ENCODE measurements around the gene ACY1.
A peak's percentile ranks its signal among the peaks of the same experiment; 100 is the strongest.

The ACY1 gene

DNA sequence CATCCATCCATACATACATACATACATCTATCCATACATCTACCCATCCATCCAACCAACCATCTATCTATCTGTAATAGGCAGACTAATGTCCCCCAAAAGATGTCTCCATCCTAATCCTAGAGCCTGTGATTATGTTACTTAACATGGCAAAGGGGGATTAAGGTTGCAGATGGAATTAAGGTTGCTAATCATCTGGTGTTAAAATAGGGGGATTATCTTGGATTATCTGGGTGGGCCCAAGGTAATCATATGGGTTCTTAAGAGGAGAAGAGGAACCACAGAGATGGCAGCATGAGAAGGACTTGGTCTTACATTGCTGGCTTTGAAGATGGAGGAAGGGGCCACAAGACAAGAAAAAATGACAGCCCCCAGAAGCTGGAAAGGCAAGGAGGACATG lies 27.1 kb downstream of the ACY1 start:
- no peak for DNase-seq

DNA sequence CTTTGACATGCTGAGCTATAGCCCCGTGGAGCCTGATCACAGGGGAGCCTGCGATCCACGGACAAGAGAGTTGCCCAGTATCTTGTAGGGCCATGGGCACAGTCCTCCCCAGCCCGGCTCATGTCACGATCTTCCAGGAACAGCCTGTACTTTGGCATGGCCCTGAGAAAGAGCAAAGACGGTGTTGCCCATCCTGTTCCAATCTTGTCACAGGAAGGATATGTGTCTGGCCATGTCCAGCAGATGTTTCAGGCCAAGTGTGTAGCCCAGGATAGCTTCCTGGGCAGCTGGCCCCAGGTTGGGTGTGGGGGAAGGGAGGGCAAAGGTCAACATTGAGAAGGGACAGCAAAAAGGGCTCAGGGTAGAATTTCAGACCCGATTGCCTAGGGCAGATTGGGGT lies 29.4 kb downstream of the ACY1 start:
- no peak for DNase-seq

DNA sequence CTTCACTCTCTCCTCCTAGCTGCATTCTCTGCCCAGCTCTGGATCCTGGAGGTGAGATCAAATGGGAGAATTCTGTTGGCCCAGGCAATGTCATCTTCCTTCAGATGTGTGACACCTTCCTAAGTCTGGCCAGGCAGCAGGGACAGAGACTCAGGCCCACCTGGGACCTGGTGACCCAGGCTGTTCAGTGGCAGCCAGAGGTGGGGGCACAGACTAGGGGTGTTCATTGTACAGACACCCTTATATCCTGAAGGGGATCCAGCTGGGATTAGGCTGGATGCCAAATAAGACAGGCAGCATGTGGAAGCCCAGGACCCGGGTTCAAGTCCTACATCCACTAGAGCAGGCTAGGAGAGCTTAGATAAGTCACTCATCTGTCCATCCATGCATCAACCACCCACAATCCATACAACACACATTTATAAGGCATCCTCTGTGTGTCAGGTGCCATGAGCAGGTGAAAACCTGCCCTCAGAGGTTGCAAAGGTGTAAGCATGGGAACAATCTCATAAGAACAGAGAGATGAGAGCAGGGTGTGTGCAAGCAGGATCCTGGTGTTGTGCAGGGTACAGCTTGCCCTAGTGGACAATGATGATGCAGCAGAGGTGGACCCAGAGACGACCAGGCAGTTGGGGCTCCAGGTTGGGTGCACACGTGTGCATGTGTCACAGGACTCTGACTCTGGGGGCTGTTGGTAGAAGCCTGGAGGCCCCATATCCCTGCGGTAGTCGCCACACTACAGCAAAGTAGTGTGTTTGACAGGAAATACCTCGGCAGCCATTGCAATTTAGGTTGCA lies 30.7 kb downstream of the ACY1 start:
- DNase-seq, result no peak

DNA sequence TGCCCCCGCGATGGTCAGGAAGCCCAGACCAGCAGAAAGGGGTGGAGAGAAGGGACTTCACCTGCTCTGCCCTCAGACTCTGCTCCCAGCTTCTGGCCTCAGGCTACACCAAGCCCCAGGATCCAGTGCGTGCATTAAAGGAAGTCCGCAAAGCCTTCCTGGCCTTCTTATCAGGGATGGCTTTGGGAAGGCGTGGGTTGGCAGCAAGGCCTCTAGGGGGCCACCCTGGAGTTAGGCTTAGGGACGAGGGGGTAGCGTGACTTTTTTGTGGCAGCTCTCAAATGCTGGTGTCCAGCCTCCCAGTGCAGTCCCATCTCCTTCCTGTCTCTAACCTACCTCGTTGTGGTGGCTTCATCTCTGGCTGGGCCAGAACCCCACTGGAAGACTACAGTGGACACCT lies 31.3 kb downstream of the ACY1 start:
- no peak for DNase-seq

DNA sequence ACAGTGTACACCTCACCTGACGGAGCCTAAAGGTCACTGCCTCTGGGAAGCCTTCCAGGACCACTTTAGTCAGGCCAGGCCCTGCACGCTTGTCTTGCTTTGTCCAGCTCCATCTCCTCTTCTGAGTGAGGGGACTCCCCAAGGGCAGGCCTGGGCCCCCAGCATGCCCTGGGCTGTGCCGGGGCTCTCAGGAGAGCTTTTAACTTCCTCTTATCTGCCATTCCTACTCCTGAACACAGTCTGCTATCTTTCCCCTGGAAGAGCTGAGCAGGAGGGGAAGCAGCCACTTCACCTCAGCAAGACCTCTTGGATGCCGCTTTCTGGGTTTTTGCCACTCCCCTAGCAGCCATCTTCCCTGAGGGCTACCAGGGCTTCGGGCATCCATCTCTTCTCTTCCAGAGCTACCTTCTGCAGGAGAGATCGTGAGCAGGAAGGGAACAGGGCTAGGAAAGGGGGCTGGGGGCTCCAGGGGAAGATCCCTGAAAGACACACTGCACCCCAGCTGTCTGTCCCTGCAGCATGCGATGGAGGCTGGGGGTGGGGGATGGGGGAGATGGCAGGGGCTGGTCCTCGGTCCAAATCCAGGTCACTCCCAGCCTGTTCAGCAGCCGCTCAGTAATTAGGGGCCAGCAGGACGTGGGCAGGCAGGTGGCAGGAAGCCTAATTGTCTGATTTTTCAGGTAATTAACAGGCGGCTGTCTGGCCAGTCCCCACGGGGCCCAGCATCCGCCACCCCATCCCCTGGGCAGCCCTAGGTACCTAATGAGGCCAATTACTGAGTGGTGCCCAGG lies 32.3 kb downstream of the ACY1 start:
- DNase-seq, result no peak

DNA sequence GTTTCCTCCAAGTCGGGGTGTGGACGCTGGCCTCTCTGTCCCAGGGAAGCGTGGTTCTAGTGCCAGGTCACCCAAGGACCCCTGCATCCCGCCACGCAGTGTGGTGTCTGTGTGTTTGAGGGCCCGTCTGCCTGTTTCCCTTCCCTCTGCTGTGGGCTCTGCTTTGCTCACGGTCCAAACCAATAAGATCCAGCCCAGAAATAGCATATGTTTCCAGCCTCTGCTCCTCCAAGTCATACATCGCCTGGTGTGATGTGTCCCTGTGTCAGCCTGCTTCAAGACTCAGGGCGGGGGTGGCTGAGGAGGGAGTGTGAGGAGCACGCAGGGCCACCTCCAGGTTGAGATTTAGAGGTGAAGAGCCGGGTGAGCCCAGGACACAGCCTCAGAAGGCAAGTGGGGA lies 34.3 kb downstream of the ACY1 start:
- no peak for DNase-seq

DNA sequence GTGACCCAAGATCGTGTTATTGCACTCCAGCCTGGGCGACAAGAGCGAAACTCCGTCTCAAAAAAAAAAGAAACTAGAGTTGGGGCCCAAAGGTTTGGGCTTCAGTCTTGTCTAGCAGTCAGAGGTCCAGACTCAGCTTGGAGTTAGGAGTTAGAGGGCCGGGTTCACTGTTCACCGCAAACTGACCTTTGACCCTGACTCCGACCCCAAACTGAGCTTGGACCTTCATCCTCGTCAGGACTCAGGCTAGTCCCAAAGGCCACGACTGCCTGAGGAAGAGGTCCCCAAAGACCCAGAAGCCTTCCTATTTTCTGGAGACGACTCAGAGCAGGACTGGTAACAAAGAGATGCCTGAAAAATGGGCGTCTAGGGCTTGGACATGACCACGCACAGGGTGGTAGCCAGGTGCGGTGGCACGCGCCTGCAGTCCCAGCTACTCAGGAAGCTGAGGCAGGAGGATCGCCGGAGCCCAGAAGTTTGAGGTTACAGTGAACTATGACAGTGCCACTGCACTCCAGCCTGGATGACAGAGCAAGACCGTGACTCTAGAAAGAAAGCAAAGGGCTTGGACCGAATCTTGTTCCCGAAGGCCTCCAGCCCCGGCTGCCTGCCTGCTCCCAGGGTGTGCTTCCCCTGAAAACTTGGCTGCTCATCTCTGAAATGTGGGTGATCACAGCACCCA lies 35.1 kb downstream of the ACY1 start:
- no peak for DNase-seq

DNA sequence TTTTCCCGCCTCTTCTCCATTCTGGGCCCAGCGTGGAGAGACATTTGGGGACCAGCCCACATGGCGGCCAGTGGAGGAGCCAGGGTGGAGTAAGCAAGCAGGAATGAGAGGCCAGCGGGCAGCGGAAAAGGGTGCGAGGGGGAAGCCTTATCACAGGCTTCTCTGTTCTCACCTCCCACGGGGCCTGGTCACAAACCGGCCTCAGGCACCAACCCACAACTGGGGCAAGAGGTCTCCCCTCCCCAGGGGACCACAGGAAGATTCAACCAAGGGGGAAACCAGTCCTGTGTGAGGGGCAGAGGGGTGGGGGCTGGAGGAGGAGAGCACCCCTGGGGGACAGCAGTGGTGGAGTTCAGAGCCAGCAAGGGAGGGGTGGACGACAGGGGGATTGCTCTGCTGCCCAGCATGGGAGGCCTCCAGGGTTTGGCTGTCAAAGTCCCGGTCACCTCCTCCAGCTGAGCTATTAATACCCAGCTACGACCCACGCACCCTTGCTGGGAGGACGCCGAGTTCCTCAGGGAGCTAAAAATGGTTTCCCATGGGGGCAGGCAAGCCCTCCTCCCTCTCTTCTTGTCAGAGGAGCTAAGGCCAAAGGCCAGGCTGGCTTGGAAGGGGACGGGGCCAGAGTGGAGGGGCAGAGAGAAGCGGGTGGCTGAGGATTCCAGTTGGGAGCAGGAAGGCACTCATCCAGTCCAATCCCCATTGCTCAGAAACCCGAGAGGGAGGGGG lies 36.2 kb downstream of the ACY1 start:
- DNase-seq, result no peak

DNA sequence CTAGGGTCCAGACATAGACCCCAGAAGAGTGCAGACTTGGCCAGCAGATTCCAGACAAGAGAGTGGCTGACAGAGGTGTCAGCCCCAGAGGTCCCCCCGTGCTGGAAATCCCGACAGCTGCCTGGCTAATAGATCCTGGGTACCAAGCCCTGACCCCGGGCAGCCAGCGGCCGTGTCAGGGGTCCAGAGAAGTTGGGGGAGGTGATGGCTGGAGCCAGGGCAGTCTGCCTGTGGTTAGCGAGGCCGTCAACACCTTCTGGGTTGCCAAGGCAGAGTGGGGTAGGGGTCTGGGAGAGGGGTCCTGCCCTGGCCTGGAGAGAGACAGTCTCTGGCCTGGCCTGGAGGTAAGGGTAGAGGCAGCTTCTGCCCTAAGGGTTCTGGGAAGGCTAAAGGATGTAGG lies 37.5 kb downstream of the ACY1 start:
- DNase-seq, result no peak

DNA sequence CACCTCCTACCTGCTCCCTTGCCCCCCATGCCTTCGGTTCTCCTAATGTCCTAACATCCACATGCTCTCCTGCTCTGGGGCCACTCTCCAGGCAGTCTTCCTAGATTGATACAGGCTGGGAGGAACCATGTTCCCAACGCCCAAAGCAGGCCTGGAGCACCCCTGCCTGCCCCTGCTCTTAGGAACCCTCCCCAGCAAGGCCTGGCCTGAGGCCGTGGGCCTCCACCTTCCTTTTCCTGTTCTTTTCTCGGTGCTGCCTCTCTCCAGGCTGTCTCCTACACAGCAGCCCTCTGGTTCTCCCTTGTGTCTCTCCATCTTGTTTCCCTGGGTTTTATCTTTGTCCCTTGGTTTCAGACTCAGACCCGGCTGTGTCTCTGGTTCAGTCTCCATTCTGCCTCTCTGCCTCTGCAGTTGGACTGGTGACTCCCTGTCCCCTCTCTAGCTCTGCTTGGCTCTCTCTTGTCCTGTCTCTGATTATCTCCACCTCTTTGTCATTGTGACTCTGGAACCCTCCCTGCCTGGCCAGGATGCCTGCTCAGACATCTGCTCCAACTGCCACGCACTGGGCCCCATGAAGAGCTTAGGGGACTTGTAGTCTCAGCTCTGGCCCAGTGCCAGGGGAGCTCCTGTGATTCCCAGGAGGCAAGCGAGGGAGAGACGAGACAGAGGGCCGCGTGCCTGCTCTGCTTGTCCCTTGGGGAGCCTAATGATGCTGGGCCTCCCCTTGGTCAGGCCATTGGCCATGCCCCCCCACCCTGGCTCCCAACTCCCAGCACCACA lies 38.3 kb downstream of the ACY1 start:
- peak; percentile 48 for DNase-seq

DNA sequence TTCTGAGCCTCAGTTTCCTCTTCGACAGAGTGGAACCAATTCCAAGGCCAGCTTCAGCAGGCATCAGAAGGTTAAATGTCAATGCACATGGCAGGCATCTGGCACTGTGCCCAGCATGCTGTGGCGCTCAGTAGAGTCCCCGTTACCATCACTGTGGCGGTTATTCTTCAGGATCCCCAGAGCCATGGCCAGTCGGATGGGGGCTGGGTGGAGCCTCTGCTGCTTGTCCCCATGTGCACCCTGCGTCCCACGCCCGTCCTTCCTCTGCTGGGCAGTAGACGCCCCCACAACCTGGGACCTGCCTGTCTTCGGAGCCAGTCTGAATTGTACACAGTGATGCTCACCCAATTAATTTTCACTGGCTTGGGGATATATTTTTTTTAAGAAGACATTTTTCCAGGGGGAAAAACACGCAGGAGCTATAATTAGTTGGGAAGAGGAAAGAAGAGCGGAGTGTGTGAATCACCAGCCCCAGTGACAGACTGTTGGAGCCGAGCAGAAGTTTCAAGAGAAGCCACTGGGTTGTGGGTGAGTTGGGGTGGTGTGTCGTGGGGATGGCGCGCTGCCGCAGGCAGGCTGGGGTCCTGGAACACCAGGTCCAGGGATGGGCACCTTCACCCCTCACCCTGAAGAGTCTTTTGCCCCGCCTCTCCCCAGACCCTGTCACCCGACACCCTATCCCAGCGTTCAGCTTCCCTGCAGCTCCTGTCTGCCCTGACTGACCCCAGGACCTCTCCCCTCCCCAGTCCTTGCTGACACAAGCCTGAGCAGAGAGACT lies 39.2 kb downstream of the ACY1 start:
- DNase-seq, result peak; percentile 2

DNA sequence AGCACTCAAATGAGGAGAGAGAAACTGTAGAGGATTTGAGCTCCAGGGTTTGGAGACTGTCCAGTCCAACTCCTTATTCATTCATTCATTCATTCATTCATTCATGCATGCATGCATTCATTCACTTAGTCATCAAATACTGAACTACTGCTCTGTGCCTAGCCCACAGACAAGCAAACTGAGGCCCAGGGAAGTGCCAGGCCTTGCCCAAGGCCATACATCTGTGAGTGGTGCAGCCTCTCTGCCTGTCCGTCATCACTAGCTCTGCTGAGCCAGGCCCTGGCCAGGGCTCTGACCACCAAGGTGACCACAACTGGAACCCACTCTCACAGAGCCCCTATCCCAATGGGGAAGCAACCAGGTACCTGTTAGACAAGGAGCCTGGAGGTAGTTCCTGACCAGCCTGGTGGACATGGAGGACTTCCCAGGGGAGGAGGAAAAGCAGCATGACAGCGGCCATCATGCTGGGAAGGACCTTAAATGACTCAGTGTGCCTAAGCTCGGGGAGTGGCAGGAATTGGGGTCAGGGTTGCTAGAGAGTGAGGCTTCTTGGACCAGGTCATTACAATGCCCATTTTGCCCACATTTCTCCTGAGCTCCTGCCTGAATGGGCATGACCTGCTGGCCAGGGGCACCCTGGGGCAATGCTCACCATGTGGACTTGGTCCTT lies 39.9 kb downstream of the ACY1 start:
- no peak for DNase-seq

DNA sequence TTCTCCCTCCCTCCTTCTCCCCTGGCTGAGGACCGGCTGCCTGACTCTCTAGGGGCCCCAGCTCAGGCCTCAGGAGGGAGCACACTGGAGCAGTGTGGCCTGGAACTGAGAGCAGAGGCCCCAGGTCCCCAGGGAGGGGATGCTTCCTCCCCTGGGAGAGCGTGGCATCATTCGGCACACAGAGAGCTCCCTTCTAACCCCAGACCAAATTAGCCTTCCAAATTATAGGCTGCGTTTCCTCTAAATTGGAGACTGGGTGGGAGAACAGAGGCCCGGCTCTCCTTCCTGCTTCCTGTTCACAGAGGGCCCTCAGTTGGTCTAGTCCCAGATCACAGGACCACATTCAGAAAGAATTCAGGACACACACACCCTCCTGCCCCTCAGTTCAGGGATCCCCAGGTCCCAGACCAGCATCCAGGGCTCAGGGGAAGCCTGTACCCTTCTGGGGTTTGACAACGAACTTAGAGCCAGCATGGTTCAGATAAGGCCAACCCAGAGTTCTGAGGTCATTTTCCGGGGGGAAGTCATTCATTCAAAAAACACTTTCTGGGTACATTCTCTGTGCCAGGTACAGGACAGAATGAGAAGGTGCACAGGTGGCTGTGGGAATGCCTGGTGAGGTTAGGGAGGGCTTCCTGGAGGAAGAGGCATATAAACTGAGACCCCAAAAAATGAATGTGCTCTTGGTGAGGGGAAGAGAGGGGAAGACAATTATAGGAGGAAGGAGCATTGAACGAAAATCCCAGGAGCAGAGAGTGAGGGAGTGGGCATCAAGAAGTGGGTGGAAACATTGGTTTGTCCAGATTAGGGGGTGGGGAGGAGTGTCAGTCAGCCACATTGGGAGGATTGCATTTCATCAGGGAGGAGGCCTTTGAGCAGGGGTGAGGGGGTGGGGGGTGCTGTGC lies 40.8 kb downstream of the ACY1 start:
- no peak for DNase-seq

DNA sequence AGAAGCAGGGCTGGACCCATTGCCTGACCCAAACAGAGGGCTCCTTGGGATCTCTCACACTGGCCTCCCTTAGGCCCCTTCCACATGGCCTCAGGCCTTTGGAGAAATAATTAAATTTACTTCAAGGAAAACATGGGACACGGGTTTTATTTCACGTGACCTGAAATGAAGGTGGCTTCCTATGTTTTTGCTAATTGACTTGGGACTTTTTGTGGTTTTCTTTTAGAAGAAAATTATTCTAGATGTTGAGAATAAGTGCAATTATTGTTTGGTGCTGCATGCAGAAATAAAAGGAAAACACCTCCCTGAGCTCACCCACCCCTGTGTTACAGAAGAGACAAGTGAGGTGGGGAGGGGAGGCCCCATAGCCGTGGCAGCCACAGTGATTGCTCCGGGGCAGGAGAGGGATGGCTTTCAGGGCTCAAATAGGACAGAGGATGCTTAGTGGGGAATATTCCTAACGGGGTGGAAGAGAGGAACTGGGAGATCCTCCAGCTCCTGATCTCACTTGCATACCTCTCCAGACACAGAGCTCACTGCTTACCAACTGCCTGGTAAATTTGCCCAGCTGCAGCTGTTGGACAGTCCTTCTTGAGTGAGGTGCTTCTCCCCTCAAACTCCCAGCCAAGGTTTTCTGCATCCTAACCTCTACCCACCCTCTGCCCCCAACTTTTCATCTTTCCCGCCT lies 41.6 kb downstream of the ACY1 start:
- no peak for DNase-seq

DNA sequence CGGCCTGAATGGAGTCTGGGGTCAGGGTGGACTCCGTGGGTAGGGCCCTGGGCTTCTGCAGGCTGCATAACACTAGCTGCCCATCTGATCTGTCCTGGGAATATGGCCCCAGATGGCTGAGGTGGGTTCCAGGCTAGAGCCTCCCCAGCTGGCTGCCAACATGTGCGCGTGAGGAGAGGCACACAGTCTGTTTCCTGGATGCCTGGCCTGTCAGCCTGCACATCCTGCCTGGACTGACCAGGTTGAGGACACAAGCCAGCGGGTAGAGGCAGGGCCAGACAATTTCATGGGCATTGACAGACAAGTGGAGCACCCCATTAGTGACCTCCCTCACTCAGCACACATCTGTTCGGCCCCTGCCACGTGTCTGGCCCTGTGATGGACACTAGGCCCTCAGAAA lies 42.1 kb downstream of the ACY1 start:
- no peak for DNase-seq

DNA sequence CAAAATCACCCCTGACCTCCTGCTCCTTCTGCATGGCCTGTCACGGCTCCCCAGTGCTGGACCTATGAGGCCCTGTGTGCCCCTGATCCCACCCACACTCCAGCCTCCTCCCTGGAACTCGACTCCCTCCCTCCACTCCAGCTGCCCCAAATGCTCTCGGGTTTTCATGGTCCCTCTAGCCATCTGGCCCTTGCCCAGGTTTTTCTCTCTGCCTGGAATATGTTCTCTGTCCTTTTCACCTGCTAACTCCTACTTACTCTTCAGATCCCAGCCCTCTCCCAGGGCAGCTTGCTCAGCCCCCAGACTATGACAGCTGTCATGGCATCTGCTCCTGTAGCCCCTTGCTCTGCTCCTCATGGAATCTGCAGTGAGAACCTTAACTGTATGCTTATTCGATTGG lies 42.7 kb downstream of the ACY1 start:
- no peak for DNase-seq

DNA sequence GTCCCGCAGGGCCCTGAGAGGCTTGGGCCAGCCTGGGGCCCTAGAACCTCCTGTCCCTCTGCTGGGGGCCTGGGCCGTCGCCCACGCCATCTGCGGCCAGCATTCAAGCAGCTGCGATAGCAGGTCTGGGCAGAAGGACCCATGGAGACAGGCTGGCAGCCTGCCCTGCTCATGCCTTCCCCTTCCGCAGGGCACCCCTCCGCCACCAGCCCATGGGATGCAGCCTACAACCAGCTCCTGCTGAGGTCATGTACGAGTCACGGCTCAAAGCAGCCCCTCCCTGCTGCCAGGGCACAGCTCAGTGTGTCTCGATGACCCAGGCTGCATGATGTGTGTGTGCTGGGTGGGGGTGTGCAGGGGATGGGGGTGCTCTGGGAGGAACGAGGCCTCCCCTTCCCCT lies 45.2 kb downstream of the ACY1 start:
- no peak for DNase-seq

DNA sequence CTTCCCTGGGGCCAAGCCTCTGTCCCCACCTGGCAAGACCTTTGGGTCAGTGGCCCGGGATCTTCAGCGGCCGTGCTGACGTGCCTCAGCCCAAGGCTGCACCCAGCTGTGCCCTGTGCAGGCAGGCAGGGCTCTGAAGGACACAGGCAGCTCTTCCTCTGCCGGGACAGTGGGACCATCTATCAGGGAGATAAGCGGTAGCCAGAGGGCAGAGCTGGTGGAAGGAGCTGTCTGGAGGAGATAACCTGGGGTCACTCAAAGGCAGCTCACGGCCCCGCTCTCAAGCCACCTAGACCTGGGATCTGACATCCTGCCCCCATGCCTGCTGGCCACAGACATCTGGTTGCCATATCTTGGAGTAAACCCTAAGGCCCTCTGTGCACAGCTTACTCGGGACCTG lies 45.7 kb downstream of the ACY1 start:
- DNase-seq, result no peak

DNA sequence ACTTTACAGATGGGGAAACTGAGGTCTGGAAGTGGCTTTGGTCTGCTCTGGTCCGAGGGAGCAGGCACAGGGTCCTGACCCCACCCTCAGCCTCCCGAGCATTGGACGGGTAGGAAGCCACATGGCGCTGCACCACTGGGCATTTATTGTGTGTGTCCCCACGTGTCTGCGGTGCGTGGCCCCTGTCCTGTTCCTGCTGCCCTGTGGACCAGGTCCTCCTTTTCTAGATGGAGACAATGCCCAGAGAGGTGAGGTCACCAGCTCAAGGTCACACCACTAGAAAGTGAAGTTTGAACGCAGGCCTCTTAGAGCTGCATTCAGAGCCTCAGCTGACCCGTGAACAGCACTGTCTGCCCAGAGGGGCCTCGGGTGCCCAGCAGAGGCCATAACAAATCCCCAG lies 46.2 kb downstream of the ACY1 start:
- no peak for DNase-seq

All from DMS153 (cell line).